DMS 273 (cell line): ENCODE measurements around the gene CDC42.
A peak's percentile ranks its signal among the peaks of the same experiment; 100 is the strongest.

Source experiments
- DNase-seq: peaks from one replicate; lab custom pipeline; 2025; ENCODE audit not compliant: unreplicated experiment; lab: John Stamatoyannopoulos, UW

CDC42 gene

GRCh38 chr1:22127731-22128130 lies 75.2 kb downstream of the CDC42 start:
- DNase-seq, result no peak

GRCh38 chr1:22128392-22128791 lies 75.9 kb downstream of the CDC42 start:
- DNase-seq, result no peak

- DNase-seq, result no peak
Measured at GRCh38 chr1:22129501-22130117, 77.1 kb downstream of the CDC42 start.

GRCh38 chr1:22131062-22131461 lies 78.6 kb downstream of the CDC42 start:
- DNase-seq, result no peak

- DNase-seq, result peak; percentile 79
Measured at GRCh38 chr1:22131875-22132486, 79.5 kb downstream of the CDC42 start.

GRCh38 chr1:22132517-22133235 lies 80.2 kb downstream of the CDC42 start:
- peak; percentile 86 for DNase-seq

- peak; percentile 91 for DNase-seq
Measured at GRCh38 chr1:22133247-22133930, 80.9 kb downstream of the CDC42 start.

- peak; percentile 82 for DNase-seq
Measured at GRCh38 chr1:22133931-22134324, 81.4 kb downstream of the CDC42 start.

GRCh38 chr1:22137004-22137720 lies 84.7 kb downstream of the CDC42 start:
- DNase-seq, result peak; percentile 55

- DNase-seq, result peak; percentile 84
Measured at GRCh38 chr1:22139066-22139594, 86.6 kb downstream of the CDC42 start.

GRCh38 chr1:22139817-22140216 lies 87.3 kb downstream of the CDC42 start:
- peak; percentile 88 for DNase-seq
